Caki2 (cell line): ENCODE measurements around the gene RASIP1. TPM values are rescaled to one million over a fixed set of nuclear protein-coding genes. Genes with fewer than 3 reads are reported as not detected.
"Not testable (repeated sequence)": the region's sequence is repeated elsewhere in the genome, so short reads cannot be mapped to it uniquely, and the experiment has no call there.

ENCODE experiments used
- DNase-seq: peaks from one replicate; pipeline ENCODE4 v3.0.0-alpha.2; 2015; ENCODE audit warnings: low read depth
- in situ Hi-C: cut with HindIII; loops from 2 replicates; pipeline ENCODE4 v1.10.0; 2016; ENCODE audit warnings: low sequenced_read_pairs, low pct_unique_long_range_greater_than_20kb, mixed read lengths
- total RNA-seq: library from RNA; depleted of rRNA; stranded (reverse); fragments of >200 nt; shearing (Covaris generic); gene quantifications from 2 replicates; pipeline ENCODE4 v1.2.3, GENCODE V29; 2014; ENCODE audit warnings: low replicate concordance

RASIP1 gene
- total RNA-seq, 1 experiment from 2014 or later: not detected

DNA sequence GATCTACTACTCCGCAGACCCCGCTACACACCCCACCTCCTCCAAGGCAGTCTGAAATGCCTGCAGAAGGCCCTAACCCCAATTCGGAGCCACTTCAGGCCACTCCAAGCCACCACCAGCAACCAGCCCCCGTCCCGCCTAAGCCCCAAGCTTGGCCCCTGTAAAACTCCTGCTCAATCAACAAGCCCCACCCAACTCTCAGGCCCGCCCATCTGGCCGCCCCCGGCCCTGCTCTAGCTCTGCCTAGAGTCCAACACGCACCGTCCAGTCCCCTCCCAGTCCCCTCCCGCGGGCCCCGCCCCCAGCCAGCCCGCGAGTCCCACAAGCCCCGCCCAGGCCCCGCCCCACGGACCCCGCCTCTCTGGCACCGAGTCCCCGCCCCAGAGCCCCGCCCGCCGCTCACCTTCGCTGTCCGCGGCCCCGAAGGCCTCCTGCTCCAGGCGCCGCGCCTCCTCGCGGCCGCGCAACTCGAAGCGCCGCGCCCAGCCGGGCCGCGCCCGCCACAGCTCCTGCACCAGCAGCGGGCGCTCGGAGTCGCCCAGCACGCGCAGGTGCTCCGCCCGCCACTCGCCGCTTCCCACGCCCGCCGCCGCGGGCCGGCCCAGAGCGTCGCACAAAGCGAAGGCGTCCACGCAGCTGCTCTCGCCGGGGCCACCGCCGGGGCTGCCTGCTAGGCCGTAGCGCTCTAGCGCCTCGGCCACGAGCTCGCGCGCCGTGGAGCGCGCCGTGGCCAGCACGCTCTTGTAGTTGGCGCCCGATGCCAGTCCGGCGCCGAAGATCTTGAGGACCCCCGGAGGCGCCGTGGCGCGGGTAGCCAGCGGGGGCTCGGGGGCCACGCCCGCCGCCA, 1.6 kb downstream of the RASIP1 start:
- DNase-seq: peak; percentile 86
- in situ Hi-C loops: no loop called here

DNA sequence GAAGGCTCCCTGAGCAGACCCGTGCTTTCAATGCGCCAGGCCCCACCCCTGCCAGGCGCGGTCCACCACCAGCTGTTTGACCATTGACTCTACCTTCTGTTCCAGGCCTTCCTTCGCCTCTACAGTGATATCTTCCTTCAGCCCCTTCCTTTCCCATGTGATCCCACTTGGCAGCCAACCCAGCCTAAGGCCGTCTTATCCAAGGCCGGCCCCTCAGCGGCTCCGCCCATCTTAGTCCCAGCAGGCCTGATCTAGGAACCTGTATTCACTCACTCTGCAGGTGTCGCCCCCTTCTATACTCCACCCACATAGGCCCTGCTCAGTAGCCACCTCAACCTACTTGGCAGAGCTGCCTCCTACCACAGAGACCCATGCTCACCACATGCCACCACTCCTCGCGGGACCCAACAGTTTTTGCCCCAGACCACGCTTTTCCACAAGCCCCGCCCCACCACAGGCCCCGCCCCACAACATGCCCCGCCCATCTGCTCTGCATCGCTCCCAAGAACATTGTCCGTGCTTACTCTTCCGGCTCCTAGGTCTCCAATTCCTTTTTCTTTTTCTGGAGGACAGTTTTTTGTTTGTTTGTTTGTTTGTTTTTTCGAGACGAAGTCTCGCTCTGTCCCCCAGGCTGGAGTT, 2.9 kb downstream of the RASIP1 start:
- DNase-seq: peak; percentile 36
- in situ Hi-C loops: no loop called here

DNA sequence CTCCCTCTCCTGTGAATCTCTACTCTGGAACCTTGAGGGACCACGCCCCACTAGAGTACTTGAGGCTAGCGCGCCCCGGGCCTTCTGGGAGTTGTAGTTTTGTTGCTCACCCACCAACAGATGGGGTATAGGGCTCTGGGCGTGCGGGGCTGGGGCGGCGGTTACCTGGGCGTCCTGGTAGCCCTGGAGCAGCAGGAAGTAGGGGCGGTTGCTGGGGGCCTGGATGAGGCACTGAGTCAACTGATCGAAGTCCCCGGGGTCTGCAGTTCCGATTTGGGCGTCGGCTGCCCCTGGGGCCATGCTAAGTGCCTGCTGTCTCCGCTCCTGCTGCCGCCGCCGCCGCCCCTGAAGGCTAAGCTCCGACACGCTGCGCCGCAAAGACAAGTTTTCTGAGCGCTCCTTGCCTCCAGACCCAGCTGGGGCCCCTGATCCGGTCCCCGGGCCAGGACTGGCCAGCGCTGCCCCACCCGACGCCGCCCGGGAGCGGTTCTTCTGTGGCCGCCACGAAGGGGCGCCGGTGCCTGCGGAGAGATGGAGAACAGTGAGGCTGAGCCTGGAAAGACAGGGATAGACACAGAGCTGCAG, 5.3 kb downstream of the RASIP1 start:
- no peak for DNase-seq
- in situ Hi-C loops: no loop called here

DNA sequence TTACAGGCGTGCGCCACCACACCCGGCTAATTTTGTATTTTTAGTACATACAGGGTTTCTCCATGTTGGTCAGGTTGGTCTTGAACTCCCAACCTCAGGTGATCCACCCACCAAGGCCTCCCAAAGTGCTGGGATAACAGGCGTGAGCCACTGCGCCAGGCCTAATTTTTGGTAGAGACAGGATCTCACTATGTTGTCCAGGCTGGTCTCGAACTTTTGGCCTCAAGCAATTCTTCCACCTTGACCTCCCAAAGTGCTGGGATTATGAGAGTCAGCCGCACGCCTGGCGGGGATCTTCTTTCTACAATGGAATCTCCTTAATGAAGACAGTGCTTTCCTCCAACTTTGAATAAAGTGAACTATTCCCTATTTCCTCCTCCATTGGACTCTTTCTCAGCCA, 5.8 kb downstream of the RASIP1 start:
- in situ Hi-C loops: no loop called here
- DNase-seq: no peak

DNA sequence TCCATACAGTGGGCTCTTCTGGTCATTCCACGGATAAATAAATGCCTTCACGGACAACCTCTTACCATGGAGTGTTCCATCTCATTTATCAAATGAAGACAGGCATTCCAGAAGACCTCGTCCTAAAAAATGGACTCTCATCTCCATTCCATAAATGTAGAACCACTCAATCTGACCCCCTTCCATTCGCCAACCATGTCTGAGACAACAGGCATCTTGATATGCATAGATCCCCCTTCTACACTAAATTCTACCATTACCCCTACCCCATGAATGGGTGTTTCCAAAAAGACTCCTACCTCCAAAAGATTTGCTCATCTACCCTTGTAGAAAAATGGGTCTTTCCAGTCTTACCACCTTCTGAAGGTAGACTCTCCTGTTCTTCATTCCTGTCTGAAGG, 9.0 kb downstream of the RASIP1 start:
- DNase-seq: no peak
- in situ Hi-C loops: no loop called here

DNA sequence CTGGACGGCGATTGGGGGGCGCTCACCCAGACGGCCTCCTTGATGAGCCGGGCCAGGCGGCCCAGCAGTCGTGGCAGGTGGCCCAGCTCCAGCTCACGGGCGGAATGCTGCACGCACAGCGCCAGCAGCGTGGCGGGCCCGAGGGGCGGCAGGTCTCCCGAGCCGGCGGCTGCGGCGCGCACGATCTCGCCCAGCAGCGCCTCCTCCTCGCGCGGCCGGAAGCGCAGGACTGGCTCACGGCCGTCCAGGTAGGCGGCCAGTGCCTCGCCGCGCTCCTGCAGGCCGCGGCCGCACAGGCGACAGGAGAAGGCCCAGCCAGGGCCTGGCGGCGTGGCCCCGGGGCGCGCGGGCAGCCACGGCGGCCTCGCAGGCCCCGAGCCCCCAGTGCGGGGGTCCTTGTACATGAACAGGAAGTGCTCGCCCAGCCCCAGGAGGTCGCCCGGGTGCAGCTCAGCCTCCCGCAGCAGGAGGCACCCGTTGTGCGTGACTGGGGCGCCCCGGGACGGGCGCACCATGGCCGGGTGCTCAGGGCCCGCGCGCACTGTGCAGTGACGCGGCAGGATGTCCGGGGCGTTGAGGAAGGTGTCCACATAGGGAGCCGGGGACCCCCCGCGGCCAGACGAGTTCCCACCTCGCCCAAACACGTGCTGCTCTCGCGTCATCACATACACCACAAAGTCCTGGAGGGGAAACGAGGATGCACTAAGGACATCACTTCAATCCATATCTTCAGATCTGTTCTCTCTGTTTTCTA, 11.3 kb downstream of the RASIP1 start:
- DNase-seq: no peak
- in situ Hi-C loops: no loop called here

DNA sequence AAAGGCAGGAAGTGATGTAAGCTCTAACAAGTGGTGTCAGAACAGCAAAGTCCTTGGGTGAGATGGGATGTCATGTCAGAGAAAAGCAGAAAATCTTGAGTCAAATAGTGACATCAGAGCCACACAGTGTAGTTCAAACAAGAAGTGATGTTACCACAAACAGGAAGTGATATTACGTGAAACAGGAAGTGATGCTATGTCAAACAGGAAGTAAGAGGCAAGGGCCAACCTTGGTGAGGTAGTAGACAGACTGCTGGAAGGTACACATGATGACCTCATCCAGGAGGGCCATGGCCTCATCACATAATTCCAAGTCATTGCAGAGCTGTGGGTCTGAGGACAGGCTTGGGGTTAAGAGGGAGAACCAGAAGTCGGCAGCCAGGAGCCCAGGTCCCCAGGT, 13.9 kb downstream of the RASIP1 start:
- DNase-seq: no peak
- in situ Hi-C loops: no loop called here

DNA sequence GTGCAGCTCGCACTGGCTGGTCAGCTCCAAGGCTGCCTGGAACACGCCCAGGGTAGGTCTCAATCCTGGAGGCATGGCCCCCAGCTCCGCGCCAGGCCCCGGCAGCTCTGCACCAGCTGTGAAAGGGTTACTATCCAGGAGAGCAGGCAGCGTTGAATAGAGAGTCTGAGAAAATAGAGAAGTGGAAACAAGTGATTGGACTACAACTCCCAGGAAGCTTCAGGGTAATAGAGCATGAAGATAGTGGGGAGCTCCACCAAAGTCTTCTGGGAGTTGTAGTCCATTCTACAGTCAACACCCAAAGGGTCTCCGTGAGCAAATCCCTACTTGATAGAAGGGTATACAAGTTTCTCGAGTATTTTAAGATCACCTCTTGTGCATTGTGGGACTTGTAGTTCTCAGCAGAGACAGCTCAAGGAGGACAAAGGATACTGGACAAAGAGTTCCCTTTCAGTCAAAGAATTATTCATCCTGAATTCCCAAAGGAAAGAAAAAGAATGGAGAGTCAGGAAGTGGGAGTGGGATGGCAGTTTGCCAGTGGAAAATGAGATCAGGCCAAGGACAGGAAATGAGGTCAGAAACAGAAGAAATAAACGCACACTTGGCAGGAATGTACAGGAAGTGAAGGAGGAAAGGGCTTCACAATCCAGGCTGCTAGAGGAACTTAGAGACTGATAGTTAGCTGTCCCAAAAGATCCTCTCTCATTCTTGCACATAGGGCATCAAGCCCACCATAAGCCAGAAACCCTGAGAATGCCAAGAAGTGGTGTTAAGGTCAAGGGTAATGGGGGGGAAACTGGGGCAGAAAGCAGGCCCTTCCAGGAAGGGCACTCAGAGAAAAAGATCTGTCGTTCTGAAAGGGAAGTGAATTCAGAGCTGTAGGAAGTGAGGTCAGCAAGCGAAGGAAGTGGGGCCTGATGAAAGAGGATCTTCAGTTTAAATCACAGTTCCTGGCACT, 15.3 kb downstream of the RASIP1 start:
- in situ Hi-C loops: no loop called here
- peak; percentile 90 for DNase-seq

DNA sequence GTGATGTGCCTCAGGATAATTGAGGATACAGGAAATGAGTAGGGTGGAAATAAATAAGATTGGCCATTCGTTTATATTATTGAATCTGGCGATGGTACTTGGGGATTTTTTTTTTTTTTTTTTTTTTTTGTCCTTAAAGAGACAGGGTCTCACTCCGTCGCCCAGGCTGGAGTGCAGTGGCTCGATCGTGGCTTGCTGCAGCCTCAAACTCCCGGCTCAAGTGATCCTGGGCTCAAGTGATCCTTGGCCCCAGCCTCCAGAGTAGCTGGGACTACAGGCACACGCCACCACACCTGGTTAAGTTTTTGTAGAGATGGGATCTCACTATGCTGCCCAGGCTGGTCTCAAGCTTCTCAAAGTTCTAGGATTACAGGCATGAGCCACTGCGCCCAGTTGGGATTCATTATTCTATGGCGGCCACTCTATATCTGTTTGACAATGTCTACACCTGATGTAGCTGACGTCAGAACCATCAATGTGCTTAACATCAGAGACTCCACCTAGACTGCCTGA, 18.2 kb downstream of the RASIP1 start:
- in situ Hi-C loops: no loop called here
- no peak for DNase-seq

DNA sequence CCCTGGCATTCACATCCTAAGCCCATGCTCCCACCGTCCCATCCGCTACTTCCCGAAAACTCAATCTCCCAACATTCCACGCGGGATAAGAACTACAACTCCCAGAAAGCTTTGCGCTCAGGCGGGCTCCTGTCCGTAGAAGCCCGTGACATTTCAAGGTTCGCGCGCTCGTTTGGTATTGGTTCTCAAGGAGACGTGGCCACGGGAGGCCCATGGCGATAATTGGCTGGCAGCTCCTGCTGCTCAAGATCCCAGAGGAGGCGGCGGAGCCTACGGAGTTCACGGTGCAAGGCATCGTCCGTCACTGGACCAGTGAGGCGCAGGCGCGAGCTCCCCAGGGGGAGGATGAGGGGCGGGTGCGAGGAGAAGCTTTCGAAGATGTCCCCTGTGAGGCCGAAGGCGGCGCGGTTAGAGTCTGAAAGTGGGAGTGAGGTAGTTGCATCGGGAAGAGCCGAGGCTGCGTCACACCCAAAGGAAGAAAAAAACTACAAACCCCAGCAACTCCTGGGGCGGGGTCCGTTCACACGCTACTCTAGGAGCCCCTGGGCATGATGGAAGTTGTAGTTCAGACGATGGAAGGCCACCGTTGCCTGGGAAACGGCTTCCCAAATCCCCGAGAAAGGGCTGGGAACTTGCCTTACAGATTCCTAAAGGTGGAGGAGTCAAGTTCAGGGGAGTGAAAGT, 19.7 kb downstream of the RASIP1 start:
- in situ Hi-C loops: no loop called here
- DNase-seq: peak; percentile 99

DNA sequence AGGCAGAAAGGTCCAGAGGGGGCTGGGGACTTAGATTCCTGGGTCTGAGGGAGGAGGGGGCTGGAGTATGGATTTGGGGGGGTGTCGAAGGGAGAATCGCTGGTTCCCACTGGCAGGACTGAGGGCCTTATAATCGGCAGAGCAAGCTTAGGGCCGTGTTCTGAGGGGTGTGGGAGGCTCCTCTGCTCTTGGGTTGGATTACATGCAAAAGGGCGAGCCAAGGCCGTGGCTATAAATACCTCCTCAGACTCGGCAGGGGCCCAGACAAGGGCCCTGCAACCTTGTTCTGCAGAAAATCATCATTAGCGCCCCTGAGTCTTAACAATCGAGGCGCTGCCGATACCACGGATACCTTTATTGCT, 20.2 kb downstream of the RASIP1 start:
- in situ Hi-C loops: no loop called here
- no peak for DNase-seq

DNA sequence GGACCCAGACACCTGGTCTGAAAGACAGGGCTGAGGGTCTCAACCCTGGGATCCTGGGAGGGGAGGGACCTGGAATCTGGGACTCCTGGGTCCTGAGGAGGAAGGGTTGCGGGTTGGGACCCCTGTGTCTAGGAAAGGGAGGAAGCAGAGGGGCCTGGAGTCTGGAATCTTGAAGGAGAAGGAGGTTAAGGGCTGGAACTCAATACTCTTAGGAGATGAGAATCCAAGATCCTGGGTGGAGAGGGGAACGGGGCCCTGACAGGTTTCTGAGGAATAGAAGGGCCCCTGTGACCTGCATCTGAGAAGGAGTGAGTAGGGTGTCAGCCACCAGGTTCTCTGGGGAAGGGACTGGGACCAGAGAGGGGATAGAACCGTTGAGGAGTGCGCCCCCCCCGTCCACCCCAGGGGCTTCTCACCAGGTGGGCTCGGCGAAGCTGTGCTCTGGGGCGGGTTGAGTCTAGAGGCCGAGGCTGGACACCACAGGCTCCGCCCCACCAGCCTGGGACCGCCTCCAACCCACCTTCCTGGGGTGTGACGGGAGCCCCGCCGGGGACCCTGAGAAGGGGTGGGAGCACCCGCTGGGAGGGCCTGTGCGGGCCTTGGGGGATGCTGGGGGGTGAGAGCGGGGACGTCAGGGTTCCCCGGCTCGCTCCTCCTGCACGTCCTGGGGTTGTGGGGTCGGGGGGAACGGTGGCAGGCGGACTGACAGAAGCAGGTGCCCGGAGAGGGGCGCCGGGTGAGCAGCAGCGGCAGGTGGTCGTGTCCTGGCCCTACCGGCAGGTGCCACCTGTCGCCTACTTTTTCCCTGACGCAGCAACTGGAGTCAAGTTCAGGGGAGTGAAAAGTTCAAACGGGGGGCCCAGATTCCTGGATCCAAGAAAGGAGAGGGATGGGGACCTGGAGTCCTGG, 20.9 kb downstream of the RASIP1 start, which contains the start of gene MAMSTR:
MAMSTR (minus strand) TSS at position 463 of the 909 bp plus-strand sequence. CDS start 694 bp downstream, outside the sequence.
- in situ Hi-C loops: no loop called here
- DNase-seq: no peak

DNA sequence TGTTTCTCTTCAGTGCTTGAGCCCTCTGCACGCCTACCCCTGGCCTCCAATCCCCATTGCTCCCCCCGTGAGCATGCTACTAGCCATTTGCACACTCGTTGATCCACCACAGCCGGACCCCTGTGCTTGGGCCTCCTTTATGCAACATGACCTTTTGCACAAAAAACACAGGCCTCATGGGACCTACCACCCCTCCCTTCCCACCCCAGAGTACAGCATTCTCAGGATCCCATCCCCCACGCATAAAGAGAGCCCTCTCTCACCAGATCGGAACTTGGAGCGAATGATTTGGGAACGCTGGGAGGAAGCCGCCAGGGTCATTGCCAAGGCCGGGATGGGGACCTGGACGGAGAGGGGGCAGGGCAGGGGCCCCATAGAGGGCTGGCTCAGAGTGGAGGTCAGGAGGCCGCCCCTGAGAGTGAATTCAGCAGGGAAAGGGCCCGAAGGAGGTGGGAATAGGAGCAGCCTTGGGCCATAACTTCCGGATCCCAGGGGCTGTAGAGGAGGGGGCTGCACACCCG, 21.6 kb downstream of the RASIP1 start:
- in situ Hi-C loops: no loop called here
- DNase-seq: no peak

DNA sequence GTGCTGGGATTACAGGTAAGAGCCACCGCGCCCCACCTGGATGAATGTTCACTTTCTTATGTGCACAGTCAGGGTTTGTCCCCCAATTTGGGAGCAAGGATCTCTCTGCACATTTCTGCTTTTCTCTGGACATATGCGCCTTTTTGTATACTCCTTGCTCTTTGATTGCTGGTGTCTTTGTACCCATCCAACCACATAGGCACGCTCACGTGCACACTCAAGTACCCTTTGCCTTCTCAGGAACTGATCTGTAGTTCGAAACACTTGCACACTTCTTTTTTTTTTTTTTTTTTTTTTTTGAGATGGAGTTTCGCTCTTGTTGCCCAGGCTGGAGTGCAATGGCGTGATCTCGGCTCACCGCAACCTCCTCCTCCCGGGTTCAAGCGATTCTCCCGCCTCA, 22.3 kb downstream of the RASIP1 start:
- DNase-seq, in situ Hi-C loops: not testable (repeated sequence)

DNA sequence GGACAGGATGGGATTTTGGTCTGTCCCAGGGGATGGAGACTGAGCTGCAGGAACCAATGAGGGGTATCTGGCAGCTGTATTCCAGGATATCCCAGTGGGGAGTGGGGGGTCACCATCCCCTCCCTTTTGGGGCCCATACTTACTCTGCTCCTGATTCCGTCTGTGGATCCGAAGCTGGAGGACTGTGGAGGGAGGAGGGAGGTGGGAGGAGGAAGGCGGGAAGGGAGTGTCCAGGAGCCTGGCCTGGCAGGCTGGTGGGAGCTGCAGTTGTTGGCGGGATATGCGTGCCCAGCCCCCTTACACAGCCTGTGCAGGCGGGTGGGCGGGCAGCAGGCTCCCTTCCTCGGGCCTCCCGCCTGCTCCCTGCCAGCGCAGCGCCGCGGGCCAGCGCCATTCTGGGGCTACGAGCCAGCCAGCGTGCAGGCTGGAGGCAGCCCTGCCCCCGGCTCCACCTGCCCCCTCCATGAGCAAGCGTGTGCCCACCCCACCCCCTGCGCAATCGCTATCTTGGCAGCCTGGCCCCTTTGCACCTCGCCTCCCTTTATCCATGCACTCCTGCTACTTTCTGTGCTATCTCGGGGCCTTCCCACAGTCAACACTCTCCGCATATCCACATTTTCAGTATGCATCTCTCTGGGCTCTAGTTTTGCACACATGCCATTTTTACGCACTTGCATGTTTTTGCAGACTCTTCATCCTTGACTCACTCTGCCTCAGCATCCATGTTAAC, 23.7 kb downstream of the RASIP1 start:
- in situ Hi-C loops: no loop called here
- DNase-seq: peak; percentile 42
